Measurements from ENCODE around the gene OGFR. TPM values are rescaled to one million over a fixed set of nuclear protein-coding genes. Genes with fewer than 3 reads are reported as not detected.
A peak's percentile ranks its signal among the peaks of the same experiment; 100 is the strongest.
"Not testable (repeated sequence)": the region's sequence is repeated elsewhere in the genome, so short reads cannot be mapped to it uniquely, and the experiment has no call there.

Gene OGFR
- polyA plus RNA-seq, 3 donors = 47.8 to 114 (median 79.3) TPM

DNA sequence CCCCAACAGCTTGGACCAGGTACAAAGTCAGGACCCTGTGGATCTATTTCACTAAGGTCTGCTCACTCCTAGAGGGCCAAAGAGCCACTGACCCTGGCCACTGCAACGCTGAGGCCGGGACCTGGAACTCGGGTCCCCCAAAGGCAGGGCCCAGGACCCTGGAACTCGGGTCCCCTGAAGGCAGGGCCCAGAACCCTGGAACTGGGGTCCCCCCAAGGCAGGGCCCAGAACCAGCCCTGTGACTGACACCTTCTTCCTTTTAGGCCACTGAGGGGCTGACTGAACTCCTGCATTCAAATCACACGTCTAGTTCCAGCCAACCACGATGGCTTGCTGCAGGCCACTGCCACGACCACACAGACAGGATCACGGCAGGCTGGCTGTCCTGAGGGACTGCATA is 47.6 kb downstream of the OGFR start:
- H3K9ac ChIP-seq (ENCODE audit: insufficient read depth, low read length, poor library complexity, severe bottlenecking) = no peak overlapping the region
- intact Hi-C loops (cut with micrococcal nuclease) = loop anchor here in 1 of 2 donors (10.0 kb wide), 1 partner anchor 547 kb away; the partner anchor contains the start of gene ADRM1
- no peaks in the 10 kb centered on the region for H3K4me1 Mint-ChIP-seq
- H3K27ac Mint-ChIP-seq = peak overlapping the region in 1 of 7 donors; percentile 58
- H3K4me3 ChIP-seq (replicated peaks in 1 of 3; ENCODE audit: low read depth in 2 of 3, low read length in 3 of 3) = no peak overlapping the region
- DNase-seq = no peak
- H3K27ac ChIP-seq (ENCODE audit: low read depth in 1 of 2, low read length in 2 of 2) = no peak overlapping the region
- no peaks in the 10 kb centered on the region for H4K20me1 ChIP-seq (ENCODE audit: insufficient read depth, low read length)
- H2AFZ ChIP-seq (ENCODE audit: insufficient read depth, low read depth, low read length, poor library complexity, severe bottlenecking) = no peak overlapping the region
- no peak overlapping the region for H3K4me3 Mint-ChIP-seq
- TF ChIP-seq, protein P1, sequence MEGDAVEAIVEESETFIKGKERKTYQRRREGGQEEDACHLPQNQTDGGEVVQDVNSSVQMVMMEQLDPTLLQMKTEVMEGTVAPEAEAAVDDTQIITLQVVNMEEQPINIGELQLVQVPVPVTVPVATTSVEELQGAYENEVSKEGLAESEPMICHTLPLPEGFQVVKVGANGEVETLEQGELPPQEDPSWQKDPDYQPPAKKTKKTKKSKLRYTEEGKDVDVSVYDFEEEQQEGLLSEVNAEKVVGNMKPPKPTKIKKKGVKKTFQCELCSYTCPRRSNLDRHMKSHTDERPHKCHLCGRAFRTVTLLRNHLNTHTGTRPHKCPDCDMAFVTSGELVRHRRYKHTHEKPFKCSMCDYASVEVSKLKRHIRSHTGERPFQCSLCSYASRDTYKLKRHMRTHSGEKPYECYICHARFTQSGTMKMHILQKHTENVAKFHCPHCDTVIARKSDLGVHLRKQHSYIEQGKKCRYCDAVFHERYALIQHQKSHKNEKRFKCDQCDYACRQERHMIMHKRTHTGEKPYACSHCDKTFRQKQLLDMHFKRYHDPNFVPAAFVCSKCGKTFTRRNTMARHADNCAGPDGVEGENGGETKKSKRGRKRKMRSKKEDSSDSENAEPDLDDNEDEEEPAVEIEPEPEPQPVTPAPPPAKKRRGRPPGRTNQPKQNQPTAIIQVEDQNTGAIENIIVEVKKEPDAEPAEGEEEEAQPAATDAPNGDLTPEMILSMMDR (IDR thresholded peaks at IDR 0.05) = no peak
- 97% methylated on average over 8 of the region's 8 CpGs for whole genome bisulfite sequencing (ENCODE audit: insufficient coverage)
- H3K27me3 ChIP-seq (ENCODE audit: control insufficient read depth in 2 of 2, insufficient read depth in 2 of 2, low read length in 2 of 2) = no peaks in the 10 kb centered on the region
- H3K4me2 ChIP-seq (replicated peaks; ENCODE audit: extremely low read depth, low read length, poor library complexity, severe bottlenecking) = no peak overlapping the region
- H3K79me2 ChIP-seq (ENCODE audit: insufficient read depth, low read length) = no peaks in the 10 kb centered on the region
- H3K9me3 Mint-ChIP-seq = no peaks in the 10 kb centered on the region
- peaks cover 53 to 67% of the 10 kb centered on the region in 2 donors for H3K36me3 Mint-ChIP-seq
- H3K9me3 ChIP-seq (replicated peaks in 1 of 2; ENCODE audit: control insufficient read depth in 1 of 2, insufficient read depth in 1 of 2, low read length in 2 of 2) = no peaks in the 10 kb centered on the region
- H3K36me3 ChIP-seq (replicated peaks in 1 of 2; ENCODE audit: control insufficient read depth in 1 of 2, insufficient read depth in 2 of 2, low read length in 2 of 2) = peaks cover 33 to 57% of the 10 kb centered on the region in 2 donors
- H3K27me3 Mint-ChIP-seq (ENCODE audit: low read depth in 3 of 3) = peaks cover 0 to 2% (median 0%) of the 10 kb centered on the region in 3 donors
- H3K4me1 ChIP-seq (ENCODE audit: control insufficient read depth in 1 of 2, insufficient read depth in 2 of 2, low read length in 2 of 2) = no peaks in the 10 kb centered on the region

DNA sequence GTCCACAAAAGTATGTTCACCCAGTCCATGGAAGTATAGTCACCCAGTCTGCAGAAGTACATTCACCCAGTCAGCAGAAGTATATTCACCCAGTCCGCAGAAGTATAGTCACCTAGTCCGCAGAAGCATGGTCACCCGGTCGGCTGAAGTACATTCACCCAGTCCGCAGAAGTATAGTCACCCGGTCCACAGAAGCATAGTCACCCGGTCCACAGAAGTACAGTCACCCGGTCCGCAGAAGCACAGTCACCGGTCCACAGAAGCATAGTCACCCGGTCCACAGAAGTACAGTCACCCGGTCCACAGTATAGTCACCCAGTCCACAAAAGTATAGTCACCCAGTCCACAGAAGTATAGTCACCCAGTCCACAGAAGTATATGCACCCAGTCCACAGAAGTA is 48.2 kb downstream of the OGFR start:
- Mint-ChIP-seq H3K4me1 (no peaks in the 10 kb centered on the region), H3K4me3 (no peak overlapping the region), H3K9me3 (no peaks in the 10 kb centered on the region), H3K27ac (no peak overlapping the region), H3K36me3 (peaks cover 58 to 69% of the 10 kb centered on the region in 2 donors), H3K27me3 (ENCODE audit: low read depth in 3 of 3) (peaks cover 0 to 2% (median 0%) of the 10 kb centered on the region in 3 donors)
- no peak for DNase-seq
- Histone ChIP-seq H3K79me2 (ENCODE audit: insufficient read depth, low read length) (no peaks in the 10 kb centered on the region), H3K36me3 (replicated peaks in 1 of 2; ENCODE audit: control insufficient read depth in 1 of 2, insufficient read depth in 2 of 2, low read length in 2 of 2) (peaks cover 36 to 59% of the 10 kb centered on the region in 2 donors), H3K9ac (ENCODE audit: insufficient read depth, low read length, poor library complexity, severe bottlenecking) (no peak overlapping the region), H3K4me2 (replicated peaks; ENCODE audit: extremely low read depth, low read length, poor library complexity, severe bottlenecking) (no peak overlapping the region), H3K27me3 (ENCODE audit: control insufficient read depth in 2 of 2, insufficient read depth in 2 of 2, low read length in 2 of 2) (no peaks in the 10 kb centered on the region), H2AFZ (ENCODE audit: insufficient read depth, low read depth, low read length, poor library complexity, severe bottlenecking) (no peak overlapping the region), H3K27ac (ENCODE audit: low read depth in 1 of 2, low read length in 2 of 2) (no peak overlapping the region), H3K9me3 (replicated peaks in 1 of 2; ENCODE audit: control insufficient read depth in 1 of 2, insufficient read depth in 1 of 2, low read length in 2 of 2) (no peaks in the 10 kb centered on the region), H4K20me1 (ENCODE audit: insufficient read depth, low read length) (no peaks in the 10 kb centered on the region), H3K4me1 (ENCODE audit: control insufficient read depth in 1 of 2, insufficient read depth in 2 of 2, low read length in 2 of 2) (no peaks in the 10 kb centered on the region), H3K4me3 (replicated peaks in 1 of 3; ENCODE audit: low read depth in 2 of 3, low read length in 3 of 3) (no peak overlapping the region)
- TF ChIP-seq, protein P1 (IDR thresholded peaks at IDR 0.05) = no peak
- intact Hi-C loops (cut with micrococcal nuclease) = loop anchor here in 1 of 2 donors (10.0 kb wide), 1 partner anchor 548 kb away; the partner anchor contains the start of gene ADRM1
- WGBS (ENCODE audit: insufficient coverage) = 99% methylated on average over 12 of the region's 12 CpGs

DNA sequence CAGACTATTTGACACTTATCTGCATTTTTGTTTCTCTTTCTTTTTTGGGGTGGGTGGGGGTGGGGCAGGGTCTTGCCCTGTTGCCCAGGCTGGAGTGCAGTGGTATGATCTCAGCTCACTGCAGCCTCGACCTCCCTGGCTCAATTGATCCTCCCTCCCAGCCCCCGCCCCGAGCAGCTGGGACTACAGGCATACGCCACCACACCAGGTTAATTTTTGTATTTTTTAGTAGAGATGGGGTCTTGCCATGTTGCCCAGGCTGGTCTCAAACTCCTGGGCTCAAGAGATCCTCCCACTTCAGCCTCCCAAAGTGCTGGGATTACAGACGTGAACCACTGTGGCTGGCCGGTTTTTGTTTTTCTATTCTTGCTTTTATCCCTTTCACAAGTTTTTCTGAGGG is 48.7 kb downstream of the OGFR start:
- not testable (repeated sequence) for H3K4me1 ChIP-seq (ENCODE audit: control insufficient read depth in 1 of 2, insufficient read depth in 2 of 2, low read length in 2 of 2); H3K27ac ChIP-seq (ENCODE audit: low read depth in 1 of 2, low read length in 2 of 2); H3K4me1 Mint-ChIP-seq; DNase-seq; H3K4me3 ChIP-seq (replicated peaks in 1 of 3; ENCODE audit: low read depth in 2 of 3, low read length in 3 of 3); H3K27me3 ChIP-seq (ENCODE audit: control insufficient read depth in 2 of 2, insufficient read depth in 2 of 2, low read length in 2 of 2); H3K27ac Mint-ChIP-seq; H4K20me1 ChIP-seq (ENCODE audit: insufficient read depth, low read length); H3K4me3 Mint-ChIP-seq; H3K27me3 Mint-ChIP-seq (ENCODE audit: low read depth in 3 of 3); H2AFZ ChIP-seq (ENCODE audit: insufficient read depth, low read depth, low read length, poor library complexity, severe bottlenecking); H3K79me2 ChIP-seq (ENCODE audit: insufficient read depth, low read length); H3K9me3 Mint-ChIP-seq; H3K4me2 ChIP-seq (replicated peaks; ENCODE audit: extremely low read depth, low read length, poor library complexity, severe bottlenecking); H3K9ac ChIP-seq (ENCODE audit: insufficient read depth, low read length, poor library complexity, severe bottlenecking); H3K9me3 ChIP-seq (replicated peaks in 1 of 2; ENCODE audit: control insufficient read depth in 1 of 2, insufficient read depth in 1 of 2, low read length in 2 of 2)
- peaks cover 36 to 60% of the 10 kb centered on the region in 2 donors for H3K36me3 ChIP-seq (replicated peaks in 1 of 2; ENCODE audit: control insufficient read depth in 1 of 2, insufficient read depth in 2 of 2, low read length in 2 of 2)
- intact Hi-C loops (cut with micrococcal nuclease) = loop anchor here in 1 of 2 donors (10.0 kb wide), 1 partner anchor 549 kb away; the partner anchor contains the start of gene ADRM1
- peaks cover 60 to 68% of the 10 kb centered on the region in 2 donors for H3K36me3 Mint-ChIP-seq
- WGBS (ENCODE audit: insufficient coverage) = 100% methylated on average over 1 of the region's 6 CpGs
